HG03521 (cell line): ENCODE results near the gene PAM.

Source experiments
- ATAC-seq: cut with Tn5 transposase; IDR thresholded peaks from one replicate; pipeline ENCODE4 v1.9.1; 2021; ENCODE audit warnings: mild to moderate bottlenecking, moderate library complexity; ENCODE audit not compliant: unreplicated experiment

Gene PAM

DNA sequence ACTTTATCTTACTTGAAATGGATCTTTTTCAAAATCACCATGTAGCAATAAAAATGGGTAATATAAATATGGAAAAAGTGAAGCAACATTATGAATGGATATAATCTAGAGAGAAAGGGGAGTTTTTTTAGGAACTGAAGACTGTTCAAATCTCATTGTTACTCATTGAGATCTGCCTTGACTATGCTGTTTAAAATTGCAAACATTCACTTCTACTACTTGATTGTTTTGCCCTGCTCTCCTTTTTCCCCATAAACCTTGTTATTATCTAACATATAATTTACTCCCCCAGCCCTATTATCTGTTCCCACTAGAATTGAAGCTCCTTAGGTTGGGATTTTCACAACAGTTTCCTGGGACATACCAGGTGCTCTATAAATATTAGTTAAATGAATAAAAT lies 22.0 kb downstream of the PAM start:
- ATAC-seq = no peak

GRCh38 chr5:102778478-102778877 lies 23.4 kb downstream of the PAM start:
- ATAC-seq = no peak

- ATAC-seq = no peak
Observed at GRCh38 chr5:102781359-102781758, 26.3 kb downstream of the PAM start.

GRCh38 chr5:102781786-102782185 lies 26.7 kb downstream of the PAM start:
- ATAC-seq = no peak

GRCh38 chr5:102782217-102782872 lies 27.2 kb downstream of the PAM start:
- ATAC-seq = no peak

DNA sequence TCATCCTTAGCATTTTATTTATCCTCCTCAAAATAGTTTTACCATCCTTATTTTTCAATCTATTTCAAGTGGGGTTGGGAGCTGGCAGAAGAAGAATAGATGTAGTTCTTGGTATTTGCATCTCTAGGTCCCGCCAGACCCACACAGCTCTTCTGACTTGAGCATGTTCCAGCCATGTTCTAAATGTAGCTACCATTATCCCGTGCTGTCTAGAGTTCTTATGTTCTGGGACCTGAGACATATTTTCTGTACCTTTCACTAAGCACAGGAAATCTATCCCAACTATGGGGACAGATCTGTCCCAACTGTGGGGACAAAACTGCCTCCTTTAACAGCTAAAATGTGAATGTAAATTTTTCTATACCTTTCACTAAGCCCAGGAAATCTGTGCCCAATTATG lies 32.0 kb downstream of the PAM start:
- ATAC-seq = no peak

GRCh38 chr5:102788788-102789187 lies 33.7 kb downstream of the PAM start:
- no peak for ATAC-seq

DNA sequence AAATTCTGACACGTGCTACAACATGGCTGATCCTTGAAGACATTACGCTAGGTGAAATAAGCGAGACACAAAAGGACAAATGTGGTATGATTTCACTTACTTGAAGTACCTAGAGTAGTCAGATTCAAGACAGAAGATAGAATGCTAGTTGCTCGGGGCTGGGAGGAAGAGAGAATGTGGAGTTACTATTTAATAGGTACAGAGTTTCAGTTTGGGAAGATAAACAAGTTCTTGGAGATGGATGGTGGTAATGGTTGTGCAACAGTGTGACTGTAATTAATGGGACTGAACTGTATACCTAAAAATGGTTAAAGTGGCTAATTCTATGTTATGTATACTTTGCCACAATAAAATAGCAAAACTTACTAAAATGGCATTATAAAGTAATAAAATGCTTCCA lies 34.4 kb downstream of the PAM start:
- ATAC-seq = no peak

DNA sequence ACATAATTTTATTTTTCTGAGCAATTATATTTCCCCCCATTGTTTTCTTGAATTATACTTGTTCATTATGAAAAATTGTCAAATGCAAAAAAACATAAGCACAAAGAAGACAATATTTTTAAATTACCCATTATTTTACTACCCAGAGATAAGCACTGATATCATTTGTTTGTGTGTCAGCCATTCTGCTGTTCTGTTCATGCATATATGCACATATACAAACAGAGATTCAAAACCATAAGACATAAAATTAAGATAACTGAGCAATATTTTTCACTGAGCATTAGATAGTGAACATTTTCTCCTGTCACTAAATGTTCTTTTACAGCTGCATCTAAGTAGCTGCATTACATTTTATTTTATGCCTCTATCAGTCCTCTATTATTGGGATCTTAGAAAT lies 35.6 kb downstream of the PAM start:
- no peak for ATAC-seq

- no peak for ATAC-seq
Observed at GRCh38 chr5:102792705-102793104, 37.6 kb downstream of the PAM start.

DNA sequence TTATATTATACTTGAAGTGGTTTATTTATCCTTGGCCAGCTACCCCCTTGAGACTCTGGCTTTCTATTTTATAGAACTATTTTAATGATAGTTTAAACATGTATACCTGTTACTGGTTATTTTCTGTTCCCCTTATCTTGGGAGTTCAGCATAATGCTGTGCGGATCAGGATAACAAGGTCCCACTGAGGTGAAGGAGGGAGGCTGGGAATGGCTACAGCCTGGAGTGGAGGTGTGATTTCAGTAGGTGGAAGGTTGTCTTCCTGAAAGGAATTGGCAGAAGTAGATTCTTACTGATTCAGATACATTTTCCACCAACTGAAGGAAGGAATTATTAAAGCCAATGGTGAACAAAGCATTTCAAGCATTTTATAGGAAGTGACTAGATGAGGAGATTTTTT lies 38.9 kb downstream of the PAM start:
- no peak for ATAC-seq

- ATAC-seq = no peak
Observed at GRCh38 chr5:102794677-102795331, 39.7 kb downstream of the PAM start.

DNA sequence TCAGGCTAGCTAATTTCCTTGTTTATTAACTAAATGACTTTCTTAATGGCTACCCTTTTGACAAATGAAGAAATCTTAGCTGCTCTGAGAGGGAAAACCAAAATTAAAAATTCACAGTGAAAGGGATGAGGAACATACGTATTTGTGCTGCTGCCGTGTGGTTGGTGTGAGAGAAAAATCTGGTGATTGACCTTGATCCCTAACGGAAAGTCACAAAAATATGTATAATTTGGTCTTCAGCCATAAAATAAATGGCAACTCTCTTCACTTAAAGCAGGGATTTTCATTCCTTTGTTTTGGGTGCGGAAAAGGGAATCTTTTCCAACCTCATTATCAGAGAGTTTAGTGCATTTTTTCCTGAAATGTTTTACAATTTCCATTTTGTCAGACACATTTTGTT lies 40.4 kb downstream of the PAM start:
- no peak for ATAC-seq

GRCh38 chr5:102796009-102796408 lies 40.9 kb downstream of the PAM start:
- no peak for ATAC-seq

DNA sequence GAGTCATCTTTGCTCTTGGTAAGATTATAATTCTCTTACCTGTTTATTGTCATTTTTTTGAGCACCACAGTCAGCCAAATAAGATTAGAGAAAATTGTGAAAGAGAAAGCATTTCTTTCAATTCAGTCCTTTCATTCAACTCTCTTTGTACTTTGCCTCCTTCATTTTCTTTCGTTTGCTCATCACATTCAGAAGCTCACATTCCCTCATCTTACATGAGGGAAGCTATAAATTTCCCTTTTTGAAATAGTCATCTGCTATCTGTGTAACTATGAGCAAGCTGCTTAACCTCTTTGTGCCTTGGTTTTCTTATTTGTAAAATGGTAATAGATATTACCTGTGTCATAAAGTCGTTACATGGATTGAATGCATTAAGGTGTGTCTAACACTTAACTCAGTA lies 41.4 kb downstream of the PAM start:
- ATAC-seq = no peak

DNA sequence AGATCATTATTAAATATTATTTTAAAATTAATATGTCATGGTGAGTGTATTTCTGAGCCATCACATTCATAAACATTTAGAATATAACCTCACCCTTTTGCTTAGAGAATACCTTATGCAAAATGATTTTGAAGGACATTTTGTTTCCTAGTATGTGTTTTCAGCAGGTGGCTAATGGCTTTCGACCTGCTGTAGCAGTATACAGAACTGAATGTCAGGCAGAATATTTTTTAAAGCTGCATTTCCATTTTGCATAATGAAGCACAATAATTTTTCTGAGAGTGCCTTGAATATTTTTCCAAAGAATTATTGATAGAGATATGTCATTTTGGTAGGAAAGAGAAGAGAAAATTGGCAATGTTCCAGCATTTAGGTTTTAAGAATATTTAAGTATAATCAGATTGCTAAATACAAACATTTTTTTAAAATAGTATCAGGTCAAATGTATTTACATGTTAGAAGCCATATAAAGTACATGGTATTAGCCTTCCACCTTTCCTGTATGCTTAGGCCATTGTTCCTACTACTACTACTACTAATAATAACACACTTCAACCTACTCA lies 42.3 kb downstream of the PAM start:
- ATAC-seq = no peak

- no peak for ATAC-seq
Observed at GRCh38 chr5:102798104-102798785, 43.1 kb downstream of the PAM start.

GRCh38 chr5:102799017-102799416 lies 43.9 kb downstream of the PAM start:
- ATAC-seq = no peak

DNA sequence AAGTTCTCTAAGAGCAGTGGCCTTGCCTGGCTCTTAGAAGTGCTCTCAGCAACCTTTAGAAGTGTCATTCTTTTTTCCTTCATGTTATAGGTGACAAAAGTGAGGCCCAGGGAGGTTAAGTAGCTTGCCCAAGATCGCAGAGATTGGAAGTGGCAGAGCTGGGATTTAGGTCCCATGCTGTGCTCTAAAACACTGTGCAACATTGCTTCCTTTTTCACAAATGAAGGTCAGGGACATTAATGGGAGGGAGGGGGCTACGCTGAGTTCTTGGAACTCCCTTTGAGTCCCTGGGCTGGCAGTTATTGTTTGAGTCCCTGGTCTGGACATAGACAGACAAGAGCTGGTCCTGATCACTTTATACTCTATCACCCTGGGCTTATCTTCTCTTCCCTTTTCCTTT lies 45.3 kb downstream of the PAM start:
- ATAC-seq = no peak

- ATAC-seq = no peak
Observed at GRCh38 chr5:102801371-102801770, 46.3 kb downstream of the PAM start.

DNA sequence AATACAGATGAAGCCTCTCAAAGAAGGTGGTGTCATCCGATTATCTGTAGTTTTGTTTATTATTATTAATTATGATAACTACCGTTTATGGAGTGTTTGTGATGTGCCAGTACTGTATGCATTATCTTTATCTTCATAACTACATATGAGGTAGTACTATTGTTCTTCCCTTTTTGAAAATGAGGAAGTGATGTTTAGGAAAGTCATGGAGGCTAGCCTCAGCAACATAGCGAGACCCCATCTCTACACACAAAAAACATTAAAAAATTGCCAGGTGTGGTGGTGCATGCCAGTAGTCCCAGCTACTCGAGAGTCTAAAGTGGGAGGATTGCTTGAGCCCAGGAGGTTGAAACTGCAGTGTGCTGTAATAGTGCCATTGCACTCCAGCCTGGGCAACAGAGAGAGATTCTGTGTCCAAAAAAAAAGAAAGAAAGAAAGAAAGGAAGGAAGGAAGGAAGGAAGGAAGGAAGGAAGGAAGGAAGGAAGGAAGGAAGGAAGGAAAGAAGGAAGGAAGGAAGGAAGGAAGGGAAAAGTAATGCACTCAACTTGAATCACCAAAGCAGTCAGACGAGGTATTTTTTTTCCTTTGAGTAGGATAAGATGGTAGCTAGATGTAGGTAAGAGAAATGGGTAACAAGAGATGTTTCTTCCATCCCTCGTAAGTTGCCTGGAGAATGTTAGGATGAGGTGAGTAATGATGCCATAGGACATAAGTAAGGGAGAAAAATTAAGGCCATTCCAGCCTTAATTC lies 47.8 kb downstream of the PAM start:
- ATAC-seq = no peak
